Vagina (tissue), 2 donors: ENCODE results near the gene HRH1.

Experiments used
- CTCF ChIP-seq, 3 experiments: fragments of 450-650 bp in 2 of 3; fragments of 200-600 bp in 1 of 3; sonication (generic) in 1 of 3; IDR thresholded peaks; one replicate each; pipeline ENCODE4 v1.5.1; 2017 to 2019; ENCODE audit warnings: antibody characterized with exemption in 3 of 3, mild to moderate bottlenecking in 2 of 3, moderate library complexity in 2 of 3
- POLR2A ChIP-seq, 2 donors: fragments of 450-650 bp; IDR thresholded peaks; one replicate each; pipeline ENCODE4 v1.6.1; 2017; ENCODE audit warnings: antibody characterized with exemption in 2 of 2, mild to moderate bottlenecking in 2 of 2, moderate library complexity in 2 of 2
- POLR2AphosphoS5 ChIP-seq, 2 donors: sonication (generic); formaldehyde crosslinking; IDR thresholded peaks; one replicate each; pipeline ENCODE4 v1.9.0; 2017; ENCODE audit warnings: antibody characterized with exemption in 2 of 2, mild to moderate bottlenecking in 2 of 2, low read depth in 1 of 2; ENCODE audit not compliant: insufficient read depth in 1 of 2

GRCh38 chr3:11187681-11188080 is 33.4 kb downstream of the HRH1 start:
- TF ChIP-seq CTCF (IDR thresholded peaks at IDR 0.05) (no peak), POLR2A (IDR thresholded peaks at IDR 0.05) (no peak), POLR2AphosphoS5 (IDR thresholded peaks at IDR 0.05; ENCODE audit: insufficient read depth in 1 of 2, low read depth in 1 of 2) (no peak)
